ENCODE results near the gene LANCL3. TPM values are rescaled to one million over a fixed set of nuclear protein-coding genes. Genes with fewer than 3 reads are reported as not detected.

Gene LANCL3
- total and polyA plus RNA-seq, 3 donors from 2014 or later, result 0.67 to 1.1 (median 1.0) TPM

- 63 to 100% methylated on average over 1 of the region's 1 CpG for WGBS, 2 donors
- no peak overlapping the region for H3K4me3 ChIP-seq
- no peak overlapping the region for H3K27ac ChIP-seq
- TF ChIP-seq CTCF (IDR thresholded peaks at IDR 0.05), result no peak
- no peak for TF ChIP-seq POLR2A (IDR thresholded peaks at IDR 0.05)
- DNase-seq, result no peak
- no peaks in the 10 kb centered on the region for H3K36me3 ChIP-seq (ENCODE audit: low read depth, missing control alignments)
- H3K4me1 ChIP-seq, result no peaks in the 10 kb centered on the region
- intact Hi-C loops (cut with DNase I; ENCODE audit: low total_unique reads), result no loop called here
- no peaks in the 10 kb centered on the region for H3K9me3 ChIP-seq
- no peaks in the 10 kb centered on the region for H3K27me3 ChIP-seq
Observed at GRCh38 chrX:37603938-37604409, 32.5 kb downstream of the LANCL3 start.

- H3K27me3 ChIP-seq, result no peaks in the 10 kb centered on the region
- DNase-seq, result no peak
- no peak overlapping the region for H3K4me3 ChIP-seq
- no peaks in the 10 kb centered on the region for H3K9me3 ChIP-seq
- WGBS, 2 donors, result 84 to 97% methylated on average over 2 of the region's 2 CpGs
- H3K27ac ChIP-seq, result no peak overlapping the region
- TF ChIP-seq POLR2A (IDR thresholded peaks at IDR 0.05), result no peak
- no peak for TF ChIP-seq CTCF (IDR thresholded peaks at IDR 0.05)
- no peaks in the 10 kb centered on the region for H3K36me3 ChIP-seq (ENCODE audit: low read depth, missing control alignments)
- H3K4me1 ChIP-seq, result no peaks in the 10 kb centered on the region
- intact Hi-C loops (cut with DNase I; ENCODE audit: low total_unique reads), result no loop called here
Observed at GRCh38 chrX:37607243-37607642, 35.8 kb downstream of the LANCL3 start.

GRCh38 chrX:37608156-37608555, 36.7 kb downstream of the LANCL3 start:
- H3K27me3 ChIP-seq, result no peaks in the 10 kb centered on the region
- no peaks in the 10 kb centered on the region for H3K36me3 ChIP-seq (ENCODE audit: low read depth, missing control alignments)
- H3K27ac ChIP-seq, result no peak overlapping the region
- H3K4me1 ChIP-seq, result no peaks in the 10 kb centered on the region
- H3K9me3 ChIP-seq, result no peaks in the 10 kb centered on the region
- TF ChIP-seq CTCF (IDR thresholded peaks at IDR 0.05) (no peak), POLR2A (IDR thresholded peaks at IDR 0.05) (no peak)
- intact Hi-C loops (cut with DNase I; ENCODE audit: low total_unique reads), result no loop called here
- WGBS, 2 donors, result 78 to 83% methylated on average over 2 of the region's 2 CpGs
- H3K4me3 ChIP-seq, result no peak overlapping the region
- DNase-seq, result no peak

GRCh38 chrX:37609727-37610126, 38.3 kb downstream of the LANCL3 start:
- H3K27me3 ChIP-seq, result no peaks in the 10 kb centered on the region
- WGBS, 2 donors, result 90 to 91% methylated on average over 1 of the region's 1 CpG
- TF ChIP-seq CTCF (IDR thresholded peaks at IDR 0.05), result no peak
- TF ChIP-seq POLR2A (IDR thresholded peaks at IDR 0.05), result no peak
- no peaks in the 10 kb centered on the region for H3K4me1 ChIP-seq
- DNase-seq, result no peak
- intact Hi-C loops (cut with DNase I; ENCODE audit: low total_unique reads), result no loop called here
- no peak overlapping the region for H3K27ac ChIP-seq
- no peaks in the 10 kb centered on the region for H3K36me3 ChIP-seq (ENCODE audit: low read depth, missing control alignments)
- no peak overlapping the region for H3K4me3 ChIP-seq
- H3K9me3 ChIP-seq, result no peaks in the 10 kb centered on the region

GRCh38 chrX:37613933-37614332, 42.5 kb downstream of the LANCL3 start:
- H3K27ac ChIP-seq, result no peak overlapping the region
- DNase-seq, result no peak
- no peak for TF ChIP-seq POLR2A (IDR thresholded peaks at IDR 0.05)
- no peak for TF ChIP-seq CTCF (IDR thresholded peaks at IDR 0.05)
- H3K9me3 ChIP-seq, result no peaks in the 10 kb centered on the region
- H3K4me3 ChIP-seq, result no peak overlapping the region
- no peaks in the 10 kb centered on the region for H3K4me1 ChIP-seq
- no peaks in the 10 kb centered on the region for H3K27me3 ChIP-seq
- H3K36me3 ChIP-seq (ENCODE audit: low read depth, missing control alignments), result no peaks in the 10 kb centered on the region
- intact Hi-C loops (cut with DNase I; ENCODE audit: low total_unique reads), result no loop called here
- 57 to 100% methylated on average over 1 of the region's 1 CpG for WGBS, 2 donors
